Measurements from ENCODE around the gene GALNT13. TPM values are rescaled to one million over a fixed set of nuclear protein-coding genes. Genes with fewer than 3 reads are reported as not detected.

Gene GALNT13
- total RNA-seq, 1 donor from 2014 or later: 0.25 TPM

GRCh38 chr2:154368153-154368552 is 496.4 kb downstream of the GALNT13 start:
- H3K36me3 ChIP-seq: no peaks in the 10 kb centered on the region
- H3K27me3 ChIP-seq: no peaks in the 10 kb centered on the region
- H3K4me1 ChIP-seq: no peaks in the 10 kb centered on the region
- H3K9me3 ChIP-seq: no peaks in the 10 kb centered on the region
- no peak overlapping the region for H3K4me3 ChIP-seq
- no peak for TF ChIP-seq POLR2A (IDR thresholded peaks at IDR 0.05)
- TF ChIP-seq POLR2AphosphoS5 (IDR thresholded peaks at IDR 0.05; ENCODE audit: insufficient read depth in 1 of 2, low read depth in 1 of 2): no peak
- TF ChIP-seq CTCF (IDR thresholded peaks at IDR 0.05): no peak
- no peak overlapping the region for H3K27ac ChIP-seq
- DNase-seq (ENCODE audit: extremely low spot score in 2 of 2): no peak
- intact Hi-C loops (cut with DNase I): no loop called here

GRCh38 chr2:154370873-154371272 is 499.2 kb downstream of the GALNT13 start:
- H3K27me3 ChIP-seq: no peaks in the 10 kb centered on the region
- no peak overlapping the region for H3K27ac ChIP-seq
- no peaks in the 10 kb centered on the region for H3K4me1 ChIP-seq
- H3K4me3 ChIP-seq: no peak overlapping the region
- no peak for DNase-seq (ENCODE audit: extremely low spot score in 2 of 2)
- TF ChIP-seq CTCF (IDR thresholded peaks at IDR 0.05): no peak
- no peak for TF ChIP-seq POLR2AphosphoS5 (IDR thresholded peaks at IDR 0.05; ENCODE audit: insufficient read depth in 1 of 2, low read depth in 1 of 2)
- no peak for TF ChIP-seq POLR2A (IDR thresholded peaks at IDR 0.05)
- no peaks in the 10 kb centered on the region for H3K9me3 ChIP-seq
- H3K36me3 ChIP-seq: no peaks in the 10 kb centered on the region
- intact Hi-C loops (cut with DNase I): no loop called here

GRCh38 chr2:154374416-154374815 is 502.7 kb downstream of the GALNT13 start:
- Histone ChIP-seq H3K4me1 (no peaks in the 10 kb centered on the region), H3K9me3 (no peaks in the 10 kb centered on the region), H3K4me3 (no peak overlapping the region), H3K27ac (no peak overlapping the region), H3K36me3 (no peaks in the 10 kb centered on the region), H3K27me3 (no peaks in the 10 kb centered on the region)
- no peak for TF ChIP-seq CTCF (IDR thresholded peaks at IDR 0.05)
- TF ChIP-seq POLR2A (IDR thresholded peaks at IDR 0.05): no peak
- TF ChIP-seq POLR2AphosphoS5 (IDR thresholded peaks at IDR 0.05; ENCODE audit: insufficient read depth in 1 of 2, low read depth in 1 of 2): no peak
- no peak for DNase-seq (ENCODE audit: extremely low spot score in 2 of 2)
- intact Hi-C loops (cut with DNase I): no loop called here

GRCh38 chr2:154375579-154375931 is 503.8 kb downstream of the GALNT13 start:
- intact Hi-C loops (cut with DNase I): no loop called here
- Histone ChIP-seq H3K4me3 (no peak overlapping the region), H3K9me3 (no peaks in the 10 kb centered on the region)

More at GRCh38 chr2:154375579-154375931, 503.8 kb downstream of the GALNT13 start:
- no peak for DNase-seq (ENCODE audit: extremely low spot score in 2 of 2)
- Histone ChIP-seq H3K27ac (no peak overlapping the region), H3K4me1 (no peaks in the 10 kb centered on the region), H3K36me3 (no peaks in the 10 kb centered on the region), H3K27me3 (no peaks in the 10 kb centered on the region)
- TF ChIP-seq CTCF (IDR thresholded peaks at IDR 0.05) (no peak), POLR2A (IDR thresholded peaks at IDR 0.05) (no peak), POLR2AphosphoS5 (IDR thresholded peaks at IDR 0.05; ENCODE audit: insufficient read depth in 1 of 2, low read depth in 1 of 2) (no peak)
